Measurements from ENCODE around the gene SPINK8. TPM values are rescaled to one million over a fixed set of nuclear protein-coding genes. Genes with fewer than 3 reads are reported as not detected.
"Not testable (repeated sequence)": the region's sequence is repeated elsewhere in the genome, so short reads cannot be mapped to it uniquely, and the experiment has no call there.

SPINK8 gene
- total RNA-seq, 1 donor from 2014 or later: not detected

- no peak for TF ChIP-seq CTCF (IDR thresholded peaks at IDR 0.05; ENCODE audit: unreplicated experiment)
- H3K36me3 Mint-ChIP-seq (ENCODE audit: low read depth, unreplicated experiment): no peaks in the 10 kb centered on the region
Measured at GRCh38 chr3:48343432-48343831, 10.0 kb upstream of the SPINK8 start.

GRCh38 chr3:48338635-48339034, 5.2 kb upstream of the SPINK8 start:
- no peak for DNase-seq (ENCODE audit: low spot score)
- Mint-ChIP-seq H3K9me3 (ENCODE audit: unreplicated experiment) (no peaks in the 10 kb centered on the region), H3K4me3 (ENCODE audit: unreplicated experiment) (no peak overlapping the region), H3K36me3 (ENCODE audit: low read depth, unreplicated experiment) (no peaks in the 10 kb centered on the region), H3K4me1 (ENCODE audit: unreplicated experiment) (peaks cover 6% of the 10 kb centered on the region), H3K27me3 (ENCODE audit: unreplicated experiment) (peaks cover 1% of the 10 kb centered on the region), H3K27ac (ENCODE audit: unreplicated experiment) (no peak overlapping the region)
- TF ChIP-seq CTCF (IDR thresholded peaks at IDR 0.05; ENCODE audit: unreplicated experiment): no peak

More at GRCh38 chr3:48343432-48343831, 10.0 kb upstream of the SPINK8 start:
- H3K4me1 Mint-ChIP-seq (ENCODE audit: unreplicated experiment): peaks cover 11% of the 10 kb centered on the region
- DNase-seq (ENCODE audit: low spot score): no peak
- H3K9me3 Mint-ChIP-seq (ENCODE audit: unreplicated experiment): no peaks in the 10 kb centered on the region
- H3K27ac Mint-ChIP-seq (ENCODE audit: unreplicated experiment): no peak overlapping the region
- H3K27me3 Mint-ChIP-seq (ENCODE audit: unreplicated experiment): peaks cover 4% of the 10 kb centered on the region
- H3K4me3 Mint-ChIP-seq (ENCODE audit: unreplicated experiment): no peak overlapping the region

GRCh38 chr3:48337536-48337935, 4.1 kb upstream of the SPINK8 start:
- H3K27ac Mint-ChIP-seq (ENCODE audit: unreplicated experiment); H3K36me3 Mint-ChIP-seq (ENCODE audit: low read depth, unreplicated experiment); H3K27me3 Mint-ChIP-seq (ENCODE audit: unreplicated experiment); H3K4me1 Mint-ChIP-seq (ENCODE audit: unreplicated experiment); H3K4me3 Mint-ChIP-seq (ENCODE audit: unreplicated experiment); H3K9me3 Mint-ChIP-seq (ENCODE audit: unreplicated experiment); DNase-seq (ENCODE audit: low spot score): not testable (repeated sequence)

GRCh38 chr3:48335286-48335685, 1.8 kb upstream of the SPINK8 start:
- not testable (repeated sequence) for DNase-seq (ENCODE audit: low spot score); H3K27ac Mint-ChIP-seq (ENCODE audit: unreplicated experiment); H3K27me3 Mint-ChIP-seq (ENCODE audit: unreplicated experiment); H3K36me3 Mint-ChIP-seq (ENCODE audit: low read depth, unreplicated experiment); H3K4me3 Mint-ChIP-seq (ENCODE audit: unreplicated experiment); H3K9me3 Mint-ChIP-seq (ENCODE audit: unreplicated experiment)
- peaks cover 12% of the 10 kb centered on the region for H3K4me1 Mint-ChIP-seq (ENCODE audit: unreplicated experiment)

- Mint-ChIP-seq H3K4me3 (ENCODE audit: unreplicated experiment) (no peak overlapping the region), H3K27ac (ENCODE audit: unreplicated experiment) (no peak overlapping the region)
Measured at GRCh38 chr3:48334605-48335004, 1.1 kb upstream of the SPINK8 start.

GRCh38 chr3:48331706-48332435, 1.6 kb downstream of the SPINK8 start:
- DNase-seq (ENCODE audit: low spot score); H3K9me3 Mint-ChIP-seq (ENCODE audit: unreplicated experiment); H3K27ac Mint-ChIP-seq (ENCODE audit: unreplicated experiment); H3K27me3 Mint-ChIP-seq (ENCODE audit: unreplicated experiment); H3K36me3 Mint-ChIP-seq (ENCODE audit: low read depth, unreplicated experiment): not testable (repeated sequence)
- peaks cover 12% of the 10 kb centered on the region for H3K4me1 Mint-ChIP-seq (ENCODE audit: unreplicated experiment)
- H3K4me3 Mint-ChIP-seq (ENCODE audit: unreplicated experiment): peak overlapping the region; percentile 31

More at GRCh38 chr3:48334605-48335004, 1.1 kb upstream of the SPINK8 start:
- Mint-ChIP-seq H3K4me1 (ENCODE audit: unreplicated experiment) (peaks cover 12% of the 10 kb centered on the region), H3K9me3 (ENCODE audit: unreplicated experiment) (no peaks in the 10 kb centered on the region), H3K36me3 (ENCODE audit: low read depth, unreplicated experiment) (no peaks in the 10 kb centered on the region), H3K27me3 (ENCODE audit: unreplicated experiment) (peaks cover 3% of the 10 kb centered on the region)
- DNase-seq (ENCODE audit: low spot score): no peak
- TF ChIP-seq CTCF (IDR thresholded peaks at IDR 0.05; ENCODE audit: unreplicated experiment): no peak

All from endothelial cell (in vitro differentiated cells).